H9 (cell line): Measurements from ENCODE around the gene TEK. TPM values are rescaled to one million over a fixed set of nuclear protein-coding genes. Genes with fewer than 3 reads are reported as not detected.

Source experiments
- DNase-seq: peaks from one replicate; pipeline ENCODE4 v3.0.0-alpha.2; 2017
- H2AFZ ChIP-seq: one replicate; pipeline ENCODE4 v1.6.1; 2013; ENCODE audit warnings: mild to moderate bottlenecking, low read length, control low read depth, moderate library complexity
- H2AK5ac ChIP-seq: 2 replicates; pipeline ENCODE4 v1.6.1; 2013; ENCODE audit warnings: low read length, control low read depth, mixed read lengths; ENCODE audit not compliant: insufficient read length
- H2BK120ac ChIP-seq: one replicate; pipeline ENCODE4 v1.6.1; 2013; ENCODE audit warnings: low read depth, mild to moderate bottlenecking, low read length, control low read depth, inconsistent platforms; ENCODE audit not compliant: poor library complexity, severe bottlenecking
- H2BK12ac ChIP-seq: 2 replicates; pipeline ENCODE4 v1.6.1; 2013; ENCODE audit warnings: low read length, control low read depth, mixed read lengths, low read depth; ENCODE audit not compliant: insufficient read length
- H2BK15ac ChIP-seq: 2 replicates; pipeline ENCODE4 v1.6.1; 2013; ENCODE audit warnings: low read depth, low read length, control low read depth
- H2BK20ac ChIP-seq: one replicate; pipeline ENCODE4 v1.6.1; 2013; ENCODE audit warnings: low read depth, mild to moderate bottlenecking, low read length, control low read depth, inconsistent platforms; ENCODE audit not compliant: poor library complexity, severe bottlenecking
- H2BK5ac ChIP-seq: 2 replicates; pipeline ENCODE4 v1.6.1; 2013; ENCODE audit warnings: low read length, control low read depth, mixed read lengths; ENCODE audit not compliant: insufficient read length
- H3K14ac ChIP-seq: 2 replicates; pipeline ENCODE4 v1.6.1; 2013; ENCODE audit warnings: low read length, control low read depth; ENCODE audit not compliant: insufficient read depth
- H3K18ac ChIP-seq: 2 replicates; pipeline ENCODE4 v1.6.1; 2013; ENCODE audit warnings: low read depth, mild to moderate bottlenecking, mixed read lengths, low read length, control low read depth; ENCODE audit not compliant: insufficient read length
- H3K23ac ChIP-seq: 2 replicates; pipeline ENCODE4 v1.6.1; 2013; ENCODE audit warnings: low read length, control low read depth, mixed read lengths, low read depth; ENCODE audit not compliant: insufficient read length
- H3K23me2 ChIP-seq: 2 replicates; pipeline ENCODE4 v1.6.1; 2013; ENCODE audit warnings: low read depth, mild to moderate bottlenecking, mixed read lengths, low read length, control low read depth; ENCODE audit not compliant: insufficient read length, poor library complexity, severe bottlenecking
- H3K27ac ChIP-seq: 2 replicates; pipeline ENCODE4 v1.5.1; 2013; ENCODE audit warnings: low read length, control low read depth, mixed read lengths, low read depth; ENCODE audit not compliant: insufficient read length
- H3K27me3 ChIP-seq: 2 replicates; pipeline ENCODE4 v1.6.1; 2013; ENCODE audit warnings: low read length, control low read depth, inconsistent platforms; ENCODE audit not compliant: insufficient read depth
- H3K4ac ChIP-seq: 2 replicates; pipeline ENCODE4 v1.6.1; 2013; ENCODE audit warnings: low read depth, mild to moderate bottlenecking, control low read depth, inconsistent platforms, low read length, moderate library complexity
- H3K4me1 ChIP-seq: 2 replicates; pipeline ENCODE4 v1.6.1; 2013; ENCODE audit warnings: low read length, control low read depth, inconsistent platforms; ENCODE audit not compliant: insufficient read depth
- H3K4me2 ChIP-seq: 2 replicates; pipeline ENCODE4 v1.6.1; 2013; ENCODE audit warnings: low read length, control low read depth, mixed read lengths; ENCODE audit not compliant: insufficient read length, insufficient read depth
- H3K56ac ChIP-seq: 2 replicates; pipeline ENCODE4 v1.6.1; 2013; ENCODE audit warnings: low read depth, mild to moderate bottlenecking, mixed read lengths, low read length, control low read depth; ENCODE audit not compliant: insufficient read length
- H3K79me1 ChIP-seq: 2 replicates; pipeline ENCODE4 v1.6.1; 2013; ENCODE audit warnings: low read depth, mild to moderate bottlenecking, moderate library complexity, low read length, control low read depth, inconsistent platforms; ENCODE audit not compliant: insufficient read depth, poor library complexity, severe bottlenecking
- H3K79me2 ChIP-seq: 2 replicates; pipeline ENCODE4 v1.6.1; 2013; ENCODE audit warnings: low read length, control low read depth, inconsistent platforms; ENCODE audit not compliant: insufficient read depth
- H3K9ac ChIP-seq: 2 replicates; pipeline ENCODE4 v1.6.1; 2013; ENCODE audit warnings: low read length, control low read depth, mixed read lengths; ENCODE audit not compliant: insufficient read length; ENCODE audit errors: extremely low read depth
- H3K9me3 ChIP-seq: one replicate; pipeline ENCODE4 v1.6.1; 2013; ENCODE audit warnings: low read depth, low read length, inconsistent platforms; ENCODE audit not compliant: control insufficient read depth
- H3T11ph ChIP-seq: one replicate; pipeline ENCODE4 v1.6.1; 2013; ENCODE audit warnings: mild to moderate bottlenecking, low read length, control low read depth, inconsistent platforms
- H4K20me1 ChIP-seq: one replicate; pipeline ENCODE4 v1.6.1; 2013; ENCODE audit not compliant: control insufficient read depth, insufficient read length, insufficient read depth
- H4K5ac ChIP-seq: 2 replicates; pipeline ENCODE4 v1.6.1; 2013; ENCODE audit warnings: low read depth, mild to moderate bottlenecking, mixed read lengths, low read length, control low read depth; ENCODE audit not compliant: insufficient read length
- H4K8ac ChIP-seq: replicated peaks from 2 replicates; pipeline ENCODE4 v1.6.1; 2013; ENCODE audit warnings: low read length, control low read depth, mixed read lengths, low read depth; ENCODE audit not compliant: insufficient read length
- H4K91ac ChIP-seq: 2 replicates; pipeline ENCODE4 v1.6.1; 2013; ENCODE audit warnings: low read depth, mild to moderate bottlenecking, moderate library complexity, mixed read lengths, low read length, control low read depth; ENCODE audit not compliant: insufficient read length
- H3K27ac Mint-ChIP-seq, 3 experiments: 2 replicates in 2 of 3; 3 replicates in 1 of 3; pipeline ENCODE4 v1.8.0; 2020 to 2021; ENCODE audit warnings: mixed read lengths in 3 of 3, mild to moderate bottlenecking in 1 of 3, moderate library complexity in 1 of 3
- H3K27me3 Mint-ChIP-seq: 2 replicates; pipeline ENCODE4 v1.8.0; 2021; ENCODE audit warnings: low read depth, mild to moderate bottlenecking, moderate library complexity, mixed read lengths
- H3K36me3 Mint-ChIP-seq, 3 experiments: 2 replicates in 2 of 3; 3 replicates in 1 of 3; pipeline ENCODE4 v1.8.0; 2020 to 2021; ENCODE audit warnings: low read depth in 3 of 3, mixed read lengths in 3 of 3; ENCODE audit not compliant: insufficient read depth in 1 of 3
- H3K4me1 Mint-ChIP-seq, 2 experiments: 2 replicates each; pipeline ENCODE4 v1.8.0; 2020; ENCODE audit warnings: mixed read lengths in 2 of 2
- H3K4me3 Mint-ChIP-seq, 2 experiments: 2 replicates in 1 of 2; 3 replicates in 1 of 2; pipeline ENCODE4 v1.8.0; 2020 to 2021; ENCODE audit warnings: mild to moderate bottlenecking in 2 of 2, mixed read lengths in 2 of 2, moderate library complexity in 1 of 2
- H3K9me3 Mint-ChIP-seq, 2 experiments: 2 replicates in 1 of 2; 3 replicates in 1 of 2; pipeline ENCODE4 v1.8.0; 2020; ENCODE audit warnings: mild to moderate bottlenecking in 2 of 2, mixed read lengths in 2 of 2, moderate library complexity in 1 of 2
- WGBS: extraction: QIAGEN DNeasy Blood & Tissue Kit; methylation state at CpG from one replicate; pipeline ENCODE4 v1.1.7; 2013; ENCODE audit warnings: missing lambda C conversion rate, low lambda C conversion rate, mixed read lengths; ENCODE audit not compliant: insufficient read length; ENCODE audit errors: extremely low coverage; 5-methylcytosine and 5-hydroxymethylcytosine counted together
- total RNA-seq: library from RNA; stranded (reverse); gene quantifications from 2 replicates; pipeline ENCODE4 v1.2.1, GENCODE V29; 2021
- TF ChIP-seq, protein P1 (sequence below): fragments of 200-600 bp; sonication (generic); conservative IDR thresholded peaks from 3 replicates; pipeline ENCODE4 v1.8.0; 2021; ENCODE audit warnings: antibody characterized with exemption, mild to moderate bottlenecking

The TEK gene
- total RNA-seq, 1 experiment from 2014 or later, result 1.8 TPM

- Histone ChIP-seq H3K27ac (no peak overlapping the region), H3K4me2 (no peak overlapping the region), H3K4me1 (peaks cover 7% of the 10 kb centered on the region), H2BK12ac (no peak overlapping the region), H3K4ac (no peak overlapping the region), H3K18ac (no peak overlapping the region), H4K5ac (no peak overlapping the region), H3T11ph (no peak overlapping the region), H3K27me3 (no peaks in the 10 kb centered on the region), H4K20me1 (no peaks in the 10 kb centered on the region), H2BK120ac (no peak overlapping the region), H4K91ac (no peak overlapping the region), H3K79me1 (no peaks in the 10 kb centered on the region), H3K14ac (no peak overlapping the region), H3K23ac (no peak overlapping the region), H3K9ac (no peak overlapping the region), H3K9me3 (no peaks in the 10 kb centered on the region), H2BK15ac (no peak overlapping the region), H2BK5ac (no peak overlapping the region), H2BK20ac (no peak overlapping the region), H4K8ac (no peak overlapping the region), H3K56ac (no peak overlapping the region), H3K23me2 (no peaks in the 10 kb centered on the region), H2AK5ac (no peak overlapping the region), H3K79me2 (no peaks in the 10 kb centered on the region), H2AFZ (no peak overlapping the region)
- Mint-ChIP-seq H3K27ac (no peak overlapping the region; a peak in 2 of 7 replicates), H3K4me1 (peaks cover 16 to 26% of the 10 kb centered on the region in 2 experiments), H3K27me3 (no peaks in the 10 kb centered on the region), H3K4me3 (no peak overlapping the region), H3K9me3 (no peaks in the 10 kb centered on the region), H3K36me3 (no peaks in the 10 kb centered on the region)
- WGBS, result no CpG with 5 or more reads among the region's 6 CpGs
- TF ChIP-seq, protein P1, sequence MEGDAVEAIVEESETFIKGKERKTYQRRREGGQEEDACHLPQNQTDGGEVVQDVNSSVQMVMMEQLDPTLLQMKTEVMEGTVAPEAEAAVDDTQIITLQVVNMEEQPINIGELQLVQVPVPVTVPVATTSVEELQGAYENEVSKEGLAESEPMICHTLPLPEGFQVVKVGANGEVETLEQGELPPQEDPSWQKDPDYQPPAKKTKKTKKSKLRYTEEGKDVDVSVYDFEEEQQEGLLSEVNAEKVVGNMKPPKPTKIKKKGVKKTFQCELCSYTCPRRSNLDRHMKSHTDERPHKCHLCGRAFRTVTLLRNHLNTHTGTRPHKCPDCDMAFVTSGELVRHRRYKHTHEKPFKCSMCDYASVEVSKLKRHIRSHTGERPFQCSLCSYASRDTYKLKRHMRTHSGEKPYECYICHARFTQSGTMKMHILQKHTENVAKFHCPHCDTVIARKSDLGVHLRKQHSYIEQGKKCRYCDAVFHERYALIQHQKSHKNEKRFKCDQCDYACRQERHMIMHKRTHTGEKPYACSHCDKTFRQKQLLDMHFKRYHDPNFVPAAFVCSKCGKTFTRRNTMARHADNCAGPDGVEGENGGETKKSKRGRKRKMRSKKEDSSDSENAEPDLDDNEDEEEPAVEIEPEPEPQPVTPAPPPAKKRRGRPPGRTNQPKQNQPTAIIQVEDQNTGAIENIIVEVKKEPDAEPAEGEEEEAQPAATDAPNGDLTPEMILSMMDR, result no peak
- no peak for DNase-seq
These were observed 9.9 kb downstream of the TEK start for GRCh38 chr9:27118916-27119315.
